Epithelial cell of esophagus (primary cell): Measurements from ENCODE around the gene ANKS1B.

Experiments
- DNase-seq: peaks from one replicate; pipeline ENCODE4 v3.0.0; 2010; ENCODE audit warnings: low read depth
- H3K4me3 ChIP-seq: 2 replicates; pipeline ENCODE4 v1.5.1; 2011; ENCODE audit warnings: mild to moderate bottlenecking, low read length, control low read depth
- CTCF ChIP-seq: IDR thresholded peaks from 2 replicates; pipeline ENCODE4 v1.5.1; 2011; ENCODE audit warnings: low read depth, mild to moderate bottlenecking, low read length, control low read depth, inconsistent platforms; ENCODE audit not compliant: insufficient read depth; ENCODE audit errors: missing control alignments

The ANKS1B gene

GRCh38 chr12:99431203-99431602 lies 553.5 kb downstream of the ANKS1B start:
- no peak for DNase-seq

GRCh38 chr12:99427104-99427503 lies 557.6 kb downstream of the ANKS1B start:
- no peak overlapping the region for H3K4me3 ChIP-seq
- no peak for DNase-seq
- no peak for TF ChIP-seq CTCF

More at GRCh38 chr12:99431203-99431602, 553.5 kb downstream of the ANKS1B start:
- H3K4me3 ChIP-seq = no peak overlapping the region
- TF ChIP-seq CTCF = no peak

- no peak overlapping the region for H3K4me3 ChIP-seq
- DNase-seq = no peak
- no peak for TF ChIP-seq CTCF
These were observed 566.4 kb downstream of the ANKS1B start for GRCh38 chr12:99418379-99418778.

GRCh38 chr12:99413751-99414150 lies 571.0 kb downstream of the ANKS1B start:
- DNase-seq = no peak
- H3K4me3 ChIP-seq = no peak overlapping the region
- no peak for TF ChIP-seq CTCF

DNA sequence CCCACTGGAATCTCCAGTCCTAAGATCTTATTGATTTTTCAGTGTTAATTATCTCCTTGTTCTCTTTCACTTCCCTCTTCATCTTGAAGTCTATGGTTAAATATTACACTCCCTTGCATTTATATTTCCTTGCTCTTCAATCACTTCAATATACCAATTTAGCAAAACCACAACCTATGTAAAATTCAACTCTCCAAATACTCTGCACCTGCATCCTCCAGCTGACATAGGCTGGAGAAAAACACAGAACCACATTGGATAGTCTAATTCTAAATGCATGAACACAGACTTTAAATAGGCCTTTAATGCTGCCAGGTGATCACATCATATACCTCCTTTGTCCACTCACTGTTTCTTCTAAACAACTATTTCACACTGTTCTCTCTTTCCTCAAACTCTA lies 591.0 kb downstream of the ANKS1B start:
- TF ChIP-seq CTCF = no peak
- DNase-seq = no peak
- H3K4me3 ChIP-seq = no peak overlapping the region

GRCh38 chr12:99392091-99392850 lies 592.5 kb downstream of the ANKS1B start:
- no peak for TF ChIP-seq CTCF
- no peak overlapping the region for H3K4me3 ChIP-seq
- DNase-seq = no peak

DNA sequence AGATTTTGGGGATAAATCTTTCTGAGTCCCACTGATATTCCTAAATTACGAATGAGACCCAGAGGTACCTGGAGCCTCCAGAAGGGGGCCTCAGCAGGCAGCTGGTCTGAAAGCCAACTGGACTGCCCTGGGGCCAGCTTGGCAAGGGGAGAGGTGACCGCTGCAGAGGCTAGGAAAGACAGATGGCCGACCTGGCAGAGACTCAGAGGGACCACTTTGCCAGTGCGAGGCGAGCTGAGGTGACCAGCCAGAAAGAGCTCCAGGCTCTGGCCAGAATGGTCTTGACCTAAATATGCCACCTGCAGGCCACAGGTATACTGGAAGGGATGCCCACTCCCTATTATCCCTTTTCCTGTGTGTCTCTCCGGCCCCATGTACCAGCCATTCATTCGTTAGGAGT lies 594.0 kb downstream of the ANKS1B start:
- DNase-seq = no peak
- peak; percentile 23 for TF ChIP-seq CTCF

More for the DNA sequence above, 594.0 kb downstream of the ANKS1B start:
- H3K4me3 ChIP-seq = no peak overlapping the region
